HCT116 (cell line): ENCODE measurements around the gene UBR3. TPM values are rescaled to one million over a fixed set of nuclear protein-coding genes. Genes with fewer than 3 reads are reported as not detected.

Source experiments
- ATAC-seq: fragments of 200-7000 bp; cut with Tn5 transposase; 2 replicates; pipeline ENCODE4 v1.9.1; 2020; ENCODE audit warnings: mild to moderate bottlenecking, moderate library complexity
- BruUV-seq: library from RNA; stranded (reverse); fragments of 400-500 nt; replicated peaks from 2 replicates; lab custom pipeline; 2021; lab: Mats Ljungman, UMichigan
- CTCF ChIA-PET: fragments of 300-600 bp; sonication (Branson Sonifier 250); formaldehyde crosslinking; loops from one replicate; lab custom pipeline; 2021; ENCODE audit warnings: antibody characterized with exemption; lab: Charles Lee
- POLR2A ChIA-PET: fragments of 300-600, 350-600 bp; sonication (Branson Sonifier 250); formaldehyde crosslinking; loops from one replicate; lab custom pipeline; 2021; ENCODE audit warnings: antibody characterized with exemption; lab: Charles Lee
- RAD21 ChIA-PET, 2 experiments: fragments of 300-600 bp; sonication (Branson Sonifier 250); formaldehyde crosslinking; loops; one replicate each; lab custom pipeline; 2023; ENCODE audit warnings: low total read pairs in 2 of 2; ENCODE audit not compliant: uncharacterized antibody in 2 of 2, unreplicated experiment in 2 of 2, low non-redundant PET in 1 of 2; lab: Charles Lee
- DNase-seq: peaks from one replicate; pipeline ENCODE4 v3.0.0-alpha.2; 2010; ENCODE audit warnings: low read depth, low spot score
- H2AFZ ChIP-seq: fragments of 200-600 bp; shearing (Covaris generic), sonication (generic); 2 replicates; pipeline ENCODE4 v1.6.1; 2017; ENCODE audit warnings: low read depth, mixed run types, mixed read lengths, antibody characterized with exemption, low read length; ENCODE audit not compliant: poor library complexity, severe bottlenecking
- H3K27ac ChIP-seq: 2 replicates; pipeline ENCODE4 v1.5.1; 2012; ENCODE audit warnings: low read depth, low read length
- H3K27me3 ChIP-seq: fragments of 200-600 bp; sonication (generic); 2 replicates; pipeline ENCODE4 v1.6.1; 2016; ENCODE audit warnings: mixed run types, low read length, mixed read lengths; ENCODE audit not compliant: insufficient read depth
- H3K36me3 ChIP-seq, 2 experiments: fragments of 200-500 bp in 1 of 2; fragments of 200-600 bp in 1 of 2; sonication (Bioruptor generic) in 1 of 2; sonication (generic) in 1 of 2; 2 replicates each; pipeline versions ENCODE4 v1.5.1 to v1.6.1; 2014 to 2016; ENCODE audit warnings: low read length in 2 of 2, inconsistent platforms in 1 of 2, mixed read lengths in 1 of 2, mixed run types in 1 of 2; ENCODE audit not compliant: insufficient read depth in 2 of 2, control insufficient read depth in 1 of 2
- H3K4me1 ChIP-seq, 2 experiments: fragments of 200-600 bp in 1 of 2; sonication (generic) in 1 of 2; 2 replicates each; pipeline versions ENCODE4 v1.5.1 to v1.6.1; 2012 to 2017; ENCODE audit warnings: low read length in 2 of 2, inconsistent platforms in 1 of 2, mild to moderate bottlenecking in 1 of 2, mixed read lengths in 1 of 2, mixed run types in 1 of 2, moderate library complexity in 1 of 2; ENCODE audit not compliant: insufficient read depth in 2 of 2, control insufficient read depth in 1 of 2
- H3K4me2 ChIP-seq: fragments of 200-600 bp; sonication (generic); 2 replicates; pipeline ENCODE4 v1.6.1; 2017; ENCODE audit warnings: mixed run types, low read length, mixed read lengths
- H3K4me3 ChIP-seq, 2 experiments: fragments of 200-600 bp in 1 of 2; sonication (generic) in 1 of 2; replicated peaks in 1 of 2; 2 replicates each; pipeline ENCODE4 v1.5.1; 2011 to 2016; ENCODE audit warnings: low read length in 2 of 2, control low read depth in 1 of 2, low read depth in 1 of 2, mild to moderate bottlenecking in 1 of 2, mixed read lengths in 1 of 2, mixed run types in 1 of 2
- H3K79me2 ChIP-seq: fragments of 200-600 bp; sonication (generic); 2 replicates; pipeline ENCODE4 v1.6.1; 2017; ENCODE audit warnings: mild to moderate bottlenecking, mixed run types, low read length, moderate library complexity, mixed read lengths; ENCODE audit not compliant: insufficient read depth
- H3K9ac ChIP-seq: fragments of 200-600 bp; sonication (generic); 2 replicates; pipeline ENCODE4 v1.6.1; 2016; ENCODE audit warnings: low read length, mixed read lengths
- H3K9me2 ChIP-seq: fragments of 200-600 bp; sonication (generic), shearing (Covaris generic); 2 replicates; pipeline ENCODE4 v1.6.1; 2017; ENCODE audit warnings: mixed run types, mild to moderate bottlenecking, moderate library complexity; ENCODE audit not compliant: insufficient read depth
- H3K9me3 ChIP-seq, 2 experiments: fragments of 200-500 bp in 1 of 2; fragments of 200-600 bp in 1 of 2; sonication (Bioruptor generic) in 1 of 2; sonication (generic) in 1 of 2; 2 replicates each; pipeline ENCODE4 v1.6.1; 2014 to 2017; ENCODE audit warnings: low read length in 2 of 2, mixed read lengths in 2 of 2, inconsistent platforms in 1 of 2, low read depth in 1 of 2, mild to moderate bottlenecking in 1 of 2, mixed run types in 1 of 2, moderate library complexity in 1 of 2; ENCODE audit not compliant: control insufficient read depth in 1 of 2, insufficient read depth in 1 of 2
- H4K20me1 ChIP-seq: fragments of 200-600 bp; sonication (generic), shearing (Covaris generic); 2 replicates; pipeline ENCODE4 v1.6.1; 2017; ENCODE audit warnings: mixed run types, mild to moderate bottlenecking, moderate library complexity; ENCODE audit not compliant: insufficient read depth
- EZH2 ChIP-seq: fragments of 200-600 bp; sonication (generic); IDR thresholded peaks from 2 replicates; pipeline ENCODE4 v1.6.1; 2017; ENCODE audit warnings: antibody characterized with exemption, mixed run types
- SIN3A ChIP-seq: IDR thresholded peaks from 2 replicates; pipeline ENCODE4 v1.6.1; 2012; ENCODE audit warnings: low read depth
- intact Hi-C: fragments of 100-400 bp; cut with micrococcal nuclease; formaldehyde crosslinking; loops from 2 replicates; pipeline ENCODE4 v1.10.0; 2022
- total RNA-seq: library from RNA; stranded (reverse); gene quantifications from one replicate; pipeline ENCODE4 v1.2.1, GENCODE V29; 2021; ENCODE audit not compliant: unreplicated experiment
- TF ChIP-seq, protein P1 (sequence below), 3 experiments: fragments of 200-600 bp in 1 of 3; sonication (generic) in 1 of 3; IDR thresholded peaks in 2 of 3; conservative IDR thresholded peaks in 1 of 3; 2 replicates each; pipeline ENCODE4 v1.5.1; 2012 to 2017; ENCODE audit warnings: low read depth in 2 of 3, low read length in 2 of 3, antibody characterized with exemption in 1 of 3, borderline replicate concordance in 1 of 3, control low read depth in 1 of 3, mild to moderate bottlenecking in 1 of 3, mixed read lengths in 1 of 3, mixed run types in 1 of 3, moderate library complexity in 1 of 3; ENCODE audit not compliant: insufficient read depth in 1 of 3
- TF ChIP-seq, protein P2 (sequence below): IDR thresholded peaks from 2 replicates; pipeline ENCODE4 v1.6.1; 2012; ENCODE audit warnings: low read depth

The UBR3 gene
- total RNA-seq, 1 experiment from 2014 or later = 29.5 TPM

- no TSS peak for BruUV-seq
- intact Hi-C loops = no loop called here
- H3K79me2 ChIP-seq = no peaks in the 10 kb centered on the region
- H3K9ac ChIP-seq = no peak overlapping the region
- ChIA-PET CTCF (no interaction called here), POLR2A (no interaction called here), RAD21 (no interaction called here)
- H3K9me2 ChIP-seq = no peaks in the 10 kb centered on the region
- no peaks in the 10 kb centered on the region for H3K9me3 ChIP-seq
- H3K4me1 ChIP-seq = no peaks in the 10 kb centered on the region
- ATAC-seq (no peak), DNase-seq (no peak)
- no peak overlapping the region for H3K4me3 ChIP-seq
- no peak for TF ChIP-seq EZH2
- TF ChIP-seq, protein P1, sequence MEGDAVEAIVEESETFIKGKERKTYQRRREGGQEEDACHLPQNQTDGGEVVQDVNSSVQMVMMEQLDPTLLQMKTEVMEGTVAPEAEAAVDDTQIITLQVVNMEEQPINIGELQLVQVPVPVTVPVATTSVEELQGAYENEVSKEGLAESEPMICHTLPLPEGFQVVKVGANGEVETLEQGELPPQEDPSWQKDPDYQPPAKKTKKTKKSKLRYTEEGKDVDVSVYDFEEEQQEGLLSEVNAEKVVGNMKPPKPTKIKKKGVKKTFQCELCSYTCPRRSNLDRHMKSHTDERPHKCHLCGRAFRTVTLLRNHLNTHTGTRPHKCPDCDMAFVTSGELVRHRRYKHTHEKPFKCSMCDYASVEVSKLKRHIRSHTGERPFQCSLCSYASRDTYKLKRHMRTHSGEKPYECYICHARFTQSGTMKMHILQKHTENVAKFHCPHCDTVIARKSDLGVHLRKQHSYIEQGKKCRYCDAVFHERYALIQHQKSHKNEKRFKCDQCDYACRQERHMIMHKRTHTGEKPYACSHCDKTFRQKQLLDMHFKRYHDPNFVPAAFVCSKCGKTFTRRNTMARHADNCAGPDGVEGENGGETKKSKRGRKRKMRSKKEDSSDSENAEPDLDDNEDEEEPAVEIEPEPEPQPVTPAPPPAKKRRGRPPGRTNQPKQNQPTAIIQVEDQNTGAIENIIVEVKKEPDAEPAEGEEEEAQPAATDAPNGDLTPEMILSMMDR (IDR thresholded peaks at IDR 0.05 in 2 of 3, conservative IDR thresholded peaks at IDR 0.05 in 1 of 3; ENCODE audit: borderline replicate concordance in 1 of 3, insufficient read depth in 1 of 3, low read depth in 2 of 3, low read length in 2 of 3) = peak in 1 of 3 experiments; percentile 23; a peak in 1 of 6 replicates
- no peaks in the 10 kb centered on the region for H4K20me1 ChIP-seq
- no peak overlapping the region for H3K27ac ChIP-seq
- no peaks in the 10 kb centered on the region for H3K27me3 ChIP-seq
- H3K36me3 ChIP-seq = no peaks in the 10 kb centered on the region; a peak in 1 of 4 replicates
- H3K4me2 ChIP-seq = no peak overlapping the region
- H2AFZ ChIP-seq = no peak overlapping the region
These were observed 185.5 kb downstream of the UBR3 start for GRCh38 chr2:170012773-170013172.

GRCh38 chr2:170013802-170014551 lies 186.7 kb downstream of the UBR3 start:
- Histone ChIP-seq H3K4me2 (no peak overlapping the region), H3K27ac (no peak overlapping the region), H3K9me2 (no peaks in the 10 kb centered on the region), H3K36me3 (no peaks in the 10 kb centered on the region; a peak in 1 of 4 replicates), H3K27me3 (no peaks in the 10 kb centered on the region), H3K79me2 (no peaks in the 10 kb centered on the region), H3K9ac (no peak overlapping the region), H2AFZ (no peak overlapping the region), H3K4me1 (no peaks in the 10 kb centered on the region), H3K4me3 (no peak overlapping the region), H4K20me1 (no peaks in the 10 kb centered on the region), H3K9me3 (no peaks in the 10 kb centered on the region)
- TF ChIP-seq, protein P2, sequence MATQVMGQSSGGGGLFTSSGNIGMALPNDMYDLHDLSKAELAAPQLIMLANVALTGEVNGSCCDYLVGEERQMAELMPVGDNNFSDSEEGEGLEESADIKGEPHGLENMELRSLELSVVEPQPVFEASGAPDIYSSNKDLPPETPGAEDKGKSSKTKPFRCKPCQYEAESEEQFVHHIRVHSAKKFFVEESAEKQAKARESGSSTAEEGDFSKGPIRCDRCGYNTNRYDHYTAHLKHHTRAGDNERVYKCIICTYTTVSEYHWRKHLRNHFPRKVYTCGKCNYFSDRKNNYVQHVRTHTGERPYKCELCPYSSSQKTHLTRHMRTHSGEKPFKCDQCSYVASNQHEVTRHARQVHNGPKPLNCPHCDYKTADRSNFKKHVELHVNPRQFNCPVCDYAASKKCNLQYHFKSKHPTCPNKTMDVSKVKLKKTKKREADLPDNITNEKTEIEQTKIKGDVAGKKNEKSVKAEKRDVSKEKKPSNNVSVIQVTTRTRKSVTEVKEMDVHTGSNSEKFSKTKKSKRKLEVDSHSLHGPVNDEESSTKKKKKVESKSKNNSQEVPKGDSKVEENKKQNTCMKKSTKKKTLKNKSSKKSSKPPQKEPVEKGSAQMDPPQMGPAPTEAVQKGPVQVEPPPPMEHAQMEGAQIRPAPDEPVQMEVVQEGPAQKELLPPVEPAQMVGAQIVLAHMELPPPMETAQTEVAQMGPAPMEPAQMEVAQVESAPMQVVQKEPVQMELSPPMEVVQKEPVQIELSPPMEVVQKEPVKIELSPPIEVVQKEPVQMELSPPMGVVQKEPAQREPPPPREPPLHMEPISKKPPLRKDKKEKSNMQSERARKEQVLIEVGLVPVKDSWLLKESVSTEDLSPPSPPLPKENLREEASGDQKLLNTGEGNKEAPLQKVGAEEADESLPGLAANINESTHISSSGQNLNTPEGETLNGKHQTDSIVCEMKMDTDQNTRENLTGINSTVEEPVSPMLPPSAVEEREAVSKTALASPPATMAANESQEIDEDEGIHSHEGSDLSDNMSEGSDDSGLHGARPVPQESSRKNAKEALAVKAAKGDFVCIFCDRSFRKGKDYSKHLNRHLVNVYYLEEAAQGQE = no peak
- no peak for TF ChIP-seq SIN3A
- ATAC-seq (no peak), DNase-seq (no peak)
- ChIA-PET RAD21 (no interaction called here), CTCF (no interaction called here), POLR2A (no interaction called here)
- no TSS peak for BruUV-seq
- intact Hi-C loops = no loop called here
